Measurements from ENCODE around the gene MMEL1. TPM values are rescaled to one million over a fixed set of nuclear protein-coding genes. Genes with fewer than 3 reads are reported as not detected.

MMEL1 gene
- total and polyA plus RNA-seq, 2 donors (not counting 1 experiment from before 2014, with no cell fraction given): not detected

GRCh38 chr1:2587860-2588571 is 44.8 kb downstream of the MMEL1 start:
- no peaks in the 10 kb centered on the region for H3K9me3 Mint-ChIP-seq (ENCODE audit: insufficient read depth)
- H3K27me3 ChIP-seq (replicated peaks in 1 of 4; ENCODE audit: control extremely low read depth in 1 of 4, control insufficient read depth in 3 of 4, insufficient read depth in 4 of 4, low read length in 3 of 4): no peaks in the 10 kb centered on the region
- POLR2A ChIA-PET: interaction anchor here (1.0 to 4.4 kb wide), 4 partner anchors 41 to 197 kb away, joined by 3 to 88 read pairs (median 6); partner anchors contain the start of genes MORN1, PANK4 and RER1
- ATAC-seq (ENCODE audit: low read depth) (no peak), DNase-seq (peak; percentile 30)
- H3K36me3 ChIP-seq (replicated peaks in 1 of 2; ENCODE audit: control extremely low read depth in 1 of 2, control insufficient read depth in 1 of 2, extremely low read depth in 1 of 2, insufficient read depth in 2 of 2, low read length in 1 of 2): peaks cover 0 to 5% of the 10 kb centered on the region in 2 experiments
- H3K9ac ChIP-seq (ENCODE audit: low read length): no peak overlapping the region
- peak overlapping the region; percentile 92 for H3K4me2 ChIP-seq (replicated peaks; ENCODE audit: low read depth, low read length, poor library complexity, severe bottlenecking)
- no peaks in the 10 kb centered on the region for H4K20me1 ChIP-seq (ENCODE audit: control insufficient read depth, insufficient read depth, low read length, poor library complexity, severe bottlenecking)
- WGBS (ENCODE audit: insufficient coverage): 94% methylated on average over 19 of the region's 19 CpGs
- H3K27ac ChIP-seq (ENCODE audit: low read length in 2 of 2): no peak overlapping the region
- H3K79me2 ChIP-seq (ENCODE audit: control insufficient read depth, insufficient read depth, low read length): peaks cover 12% of the 10 kb centered on the region
- H3K4me1 ChIP-seq (ENCODE audit: control insufficient read depth in 2 of 2, insufficient read depth in 2 of 2, low read length in 2 of 2): peaks cover 28 to 41% of the 10 kb centered on the region in 2 donors
- no peaks in the 10 kb centered on the region for H3K9me3 ChIP-seq (ENCODE audit: control extremely low read depth in 1 of 3, control insufficient read depth in 2 of 3, insufficient read depth in 1 of 3, low read length in 2 of 3)
- H3K4me3 ChIP-seq (ENCODE audit: control extremely low read depth in 1 of 5, extremely low read depth in 1 of 5, insufficient read depth in 1 of 5, low read depth in 2 of 5, low read length in 4 of 5): no peak overlapping the region
- peak overlapping the region; percentile 41 for H3K27ac Mint-ChIP-seq
- TF ChIP-seq CTCF (IDR thresholded peaks at IDR 0.05): no peak
- no peak for TF ChIP-seq EZH2 (IDR thresholded peaks at IDR 0.05; ENCODE audit: borderline replicate concordance, insufficient read depth, low read depth, low read length, poor library complexity, severe bottlenecking)
- CTCF ChIA-PET: interaction anchor here (1.1 to 3.9 kb wide), 4 partner anchors 11 to 52 kb away, joined by 4 to 55 read pairs (median 10); partner anchors contain the start of gene TNFRSF14
- intact Hi-C loops (cut with micrococcal nuclease): loop anchor here (2.0 kb wide), 1 partner anchor 383 kb away; no protein-coding TSS in a partner anchor
- H3K4me1 Mint-ChIP-seq: peaks cover 33% of the 10 kb centered on the region
- no peaks in the 10 kb centered on the region for H3K27me3 Mint-ChIP-seq
- H3K4me3 Mint-ChIP-seq: peak overlapping the region; percentile 79
- H2AFZ ChIP-seq (ENCODE audit: insufficient read depth, low read depth, low read length, poor library complexity, severe bottlenecking): no peak overlapping the region

Measured in B cell (primary cell).